ENCODE measurements around the gene CKM. TPM values are rescaled to one million over a fixed set of nuclear protein-coding genes. Genes with fewer than 3 reads are reported as not detected.

CKM gene
- total and polyA plus RNA-seq, 2 donors (not counting 3 experiments of a cell fraction or from before 2014, with no cell fraction given): not detected

DNA sequence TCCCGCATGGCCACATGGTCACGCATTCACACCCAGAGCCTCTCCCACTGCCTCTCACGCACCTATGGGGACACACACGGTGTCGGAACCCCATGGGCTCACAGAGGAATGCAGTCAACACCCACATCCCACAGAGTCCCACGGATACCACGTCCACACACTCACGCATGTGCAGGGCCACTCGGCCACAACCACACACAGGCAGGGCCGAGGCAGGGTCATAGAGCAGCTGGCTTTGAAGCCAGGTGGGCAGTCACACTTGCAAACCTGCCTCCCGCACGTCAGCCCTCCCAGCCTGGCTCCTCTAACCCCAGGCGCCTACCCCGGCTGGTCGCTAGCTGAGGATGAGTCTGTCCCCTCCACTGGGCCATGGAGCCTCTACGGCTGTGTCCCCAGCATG, 39.6 kb upstream of the CKM start:
- Histone ChIP-seq H3K27me3 (ENCODE audit: control insufficient read depth in 2 of 2, insufficient read depth in 2 of 2, low read length in 2 of 2) (no peaks in the 10 kb centered on the region), H3K9me1 (replicated peaks; ENCODE audit: control insufficient read depth, extremely low read depth, insufficient read depth, low read length) (no peaks in the 10 kb centered on the region), H3K4me1 (ENCODE audit: control insufficient read depth, extremely low read depth, insufficient read depth, low read length) (no peaks in the 10 kb centered on the region), H4K20me1 (replicated peaks; ENCODE audit: control insufficient read depth, extremely low read depth, insufficient read depth, low read length) (no peaks in the 10 kb centered on the region), H3K9ac (replicated peaks; ENCODE audit: extremely low read depth, insufficient read depth, low read length) (no peak overlapping the region), H3K4me3 (replicated peaks in 1 of 3; ENCODE audit: insufficient read depth in 1 of 3, low read depth in 1 of 3, low read length in 3 of 3) (no peak overlapping the region), H3K9me3 (replicated peaks; ENCODE audit: control insufficient read depth, insufficient read depth, low read length) (no peaks in the 10 kb centered on the region), H3K36me3 (ENCODE audit: control insufficient read depth in 2 of 2, extremely low read depth in 1 of 2, insufficient read depth in 2 of 2, low read length in 2 of 2) (peaks cover 0 to 22% of the 10 kb centered on the region in 2 experiments), H2AFZ (ENCODE audit: low read depth, low read length) (no peak overlapping the region), H3K79me2 (ENCODE audit: control insufficient read depth, insufficient read depth, low read length) (no peaks in the 10 kb centered on the region), H3K27ac (ENCODE audit: insufficient read depth, low read depth, low read length) (no peak overlapping the region), H3K4me2 (ENCODE audit: insufficient read depth, low read length) (no peak overlapping the region)
- FAIRE-seq (no peak), DNase-seq (ENCODE audit: low read depth, low spot score) (no peak)
- CTCF ChIA-PET: no interaction called here
- dilution Hi-C loops (cut with MboI; ENCODE audit: extremely low pct_ligation_motif_present, low sequenced_read_pairs) (no loop called here), intact Hi-C loops (cut with micrococcal nuclease) (no loop called here)
- BruUV-seq (replicated peaks): no TSS peak
- POLR2A ChIA-PET: no interaction called here
- no peak for TF ChIP-seq FOS (IDR thresholded peaks at IDR 0.05; ENCODE audit: borderline replicate concordance, insufficient read depth, low read length)
- no peak for TF ChIP-seq POLR2AphosphoS5 (IDR thresholded peaks at IDR 0.05; ENCODE audit: insufficient read depth, low read depth, low read length)
- TF ChIP-seq POLR2A (IDR thresholded peaks at IDR 0.05; ENCODE audit: low read depth, low read length): no peak
- no peak for TF ChIP-seq EZH2 (IDR thresholded peaks at IDR 0.05; ENCODE audit: borderline replicate concordance, low read depth, low read length, severe bottlenecking)
- no peak for TF ChIP-seq JUN (IDR thresholded peaks at IDR 0.05; ENCODE audit: borderline replicate concordance, insufficient read depth, insufficient read length, low read depth)
- TF ChIP-seq, protein P1, sequence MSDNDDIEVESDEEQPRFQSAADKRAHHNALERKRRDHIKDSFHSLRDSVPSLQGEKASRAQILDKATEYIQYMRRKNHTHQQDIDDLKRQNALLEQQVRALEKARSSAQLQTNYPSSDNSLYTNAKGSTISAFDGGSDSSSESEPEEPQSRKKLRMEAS (IDR thresholded peaks at IDR 0.05; ENCODE audit: insufficient read depth, insufficient read length): no peak
- no peak for TF ChIP-seq MYC (IDR thresholded peaks at IDR 0.05; ENCODE audit: low read depth, low read length)
- TF ChIP-seq GATA2 (IDR thresholded peaks at IDR 0.05; ENCODE audit: insufficient read depth, insufficient read length, low read depth, low read length): no peak
- TF ChIP-seq, protein P2, sequence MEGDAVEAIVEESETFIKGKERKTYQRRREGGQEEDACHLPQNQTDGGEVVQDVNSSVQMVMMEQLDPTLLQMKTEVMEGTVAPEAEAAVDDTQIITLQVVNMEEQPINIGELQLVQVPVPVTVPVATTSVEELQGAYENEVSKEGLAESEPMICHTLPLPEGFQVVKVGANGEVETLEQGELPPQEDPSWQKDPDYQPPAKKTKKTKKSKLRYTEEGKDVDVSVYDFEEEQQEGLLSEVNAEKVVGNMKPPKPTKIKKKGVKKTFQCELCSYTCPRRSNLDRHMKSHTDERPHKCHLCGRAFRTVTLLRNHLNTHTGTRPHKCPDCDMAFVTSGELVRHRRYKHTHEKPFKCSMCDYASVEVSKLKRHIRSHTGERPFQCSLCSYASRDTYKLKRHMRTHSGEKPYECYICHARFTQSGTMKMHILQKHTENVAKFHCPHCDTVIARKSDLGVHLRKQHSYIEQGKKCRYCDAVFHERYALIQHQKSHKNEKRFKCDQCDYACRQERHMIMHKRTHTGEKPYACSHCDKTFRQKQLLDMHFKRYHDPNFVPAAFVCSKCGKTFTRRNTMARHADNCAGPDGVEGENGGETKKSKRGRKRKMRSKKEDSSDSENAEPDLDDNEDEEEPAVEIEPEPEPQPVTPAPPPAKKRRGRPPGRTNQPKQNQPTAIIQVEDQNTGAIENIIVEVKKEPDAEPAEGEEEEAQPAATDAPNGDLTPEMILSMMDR (IDR thresholded peaks at IDR 0.05; ENCODE audit: extremely low read depth in 1 of 2, insufficient read depth in 1 of 2, low read depth in 1 of 2, low read length in 2 of 2): no peak
